LNCaP clone FGC (cell line): ENCODE results near the gene FA2H.

ENCODE experiments used
- DNase-seq: peaks from one replicate; pipeline ENCODE4 v3.0.0-alpha.2; 2011; ENCODE audit warnings: low read depth
- H3K4me3 ChIP-seq: 2 replicates; pipeline ENCODE4 v1.5.1; 2011; ENCODE audit warnings: mild to moderate bottlenecking, low read depth, low read length, control low read depth
- CTCF ChIP-seq: IDR thresholded peaks from 2 replicates; pipeline ENCODE4 v1.5.1; 2012; ENCODE audit warnings: mild to moderate bottlenecking; ENCODE audit not compliant: control insufficient read depth, insufficient read depth; ENCODE audit errors: extremely low read depth

FA2H gene

DNA sequence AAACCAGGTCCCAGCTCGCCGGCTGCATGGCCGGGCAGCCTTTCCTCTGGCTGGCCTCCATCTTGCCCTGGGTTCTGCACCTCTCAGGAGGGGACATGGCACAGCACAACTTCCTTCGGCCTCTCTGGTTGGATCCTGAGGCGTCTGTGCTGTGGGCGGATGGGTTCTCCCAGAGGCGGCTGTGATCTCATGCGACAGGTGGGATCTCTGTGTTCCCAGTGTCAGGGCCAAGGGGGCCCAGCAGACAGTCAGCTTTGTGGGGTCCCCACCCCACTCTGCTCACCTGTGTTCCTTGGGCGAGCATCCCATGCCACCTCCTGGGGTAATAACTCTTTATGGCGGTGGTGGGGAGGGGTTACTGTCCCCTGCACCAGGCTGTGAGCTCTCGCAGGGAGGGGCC lies 35.8 kb downstream of the FA2H start:
- TF ChIP-seq CTCF = no peak
- no peak overlapping the region for H3K4me3 ChIP-seq
- DNase-seq = no peak

- no peak for DNase-seq
- no peak for TF ChIP-seq CTCF
- H3K4me3 ChIP-seq = no peak overlapping the region
Observed at GRCh38 chr16:74738113-74738541, 36.5 kb downstream of the FA2H start.

DNA sequence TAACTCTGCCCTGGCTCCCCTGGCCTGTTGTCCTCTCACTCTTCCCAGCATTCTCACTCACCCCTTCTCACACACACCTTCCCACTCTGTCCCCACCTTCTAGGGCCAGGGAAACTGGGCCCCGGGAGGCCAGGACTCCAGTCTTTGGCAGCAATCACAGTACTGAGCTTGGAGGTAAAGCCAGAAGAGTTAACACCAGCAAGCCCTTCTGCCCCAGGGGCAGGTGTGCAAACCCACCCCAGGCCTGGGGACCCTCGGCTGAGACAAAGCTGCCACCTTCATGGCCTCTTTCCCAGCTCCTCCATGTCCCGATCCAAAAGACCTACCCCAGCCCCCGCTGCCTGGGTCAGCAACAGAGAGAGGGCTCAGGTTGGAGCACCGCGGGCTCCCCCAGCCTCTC lies 37.1 kb downstream of the FA2H start:
- no peak overlapping the region for H3K4me3 ChIP-seq
- TF ChIP-seq CTCF = no peak
- DNase-seq = no peak

- no peak overlapping the region for H3K4me3 ChIP-seq
- no peak for TF ChIP-seq CTCF
- DNase-seq = no peak
Observed at GRCh38 chr16:74736531-74737157, 38.0 kb downstream of the FA2H start.

DNA sequence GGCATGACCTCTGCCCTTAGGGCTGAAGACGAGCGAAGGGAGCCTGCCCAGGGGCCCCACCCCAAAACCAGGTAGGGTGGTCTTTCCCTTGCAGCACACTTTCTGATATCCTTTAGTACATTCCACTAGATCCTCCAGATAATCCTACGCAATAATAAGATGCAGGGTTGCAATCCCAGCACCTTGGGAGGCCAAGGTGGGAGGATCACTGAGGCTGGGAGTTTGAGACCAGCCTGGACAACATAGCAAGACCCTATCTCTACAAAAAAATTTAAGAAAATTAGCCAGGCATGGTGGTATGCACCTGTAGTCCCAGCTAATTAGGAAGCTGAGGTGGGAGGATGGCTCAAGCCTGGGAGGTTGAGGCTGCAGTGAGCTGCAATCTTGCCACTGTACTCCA lies 39.1 kb downstream of the FA2H start:
- no peak for TF ChIP-seq CTCF
- DNase-seq = no peak
- H3K4me3 ChIP-seq = no peak overlapping the region

- no peak for DNase-seq
- no peak overlapping the region for H3K4me3 ChIP-seq
- TF ChIP-seq CTCF = no peak
Observed at GRCh38 chr16:74735162-74735452, 39.5 kb downstream of the FA2H start.

DNA sequence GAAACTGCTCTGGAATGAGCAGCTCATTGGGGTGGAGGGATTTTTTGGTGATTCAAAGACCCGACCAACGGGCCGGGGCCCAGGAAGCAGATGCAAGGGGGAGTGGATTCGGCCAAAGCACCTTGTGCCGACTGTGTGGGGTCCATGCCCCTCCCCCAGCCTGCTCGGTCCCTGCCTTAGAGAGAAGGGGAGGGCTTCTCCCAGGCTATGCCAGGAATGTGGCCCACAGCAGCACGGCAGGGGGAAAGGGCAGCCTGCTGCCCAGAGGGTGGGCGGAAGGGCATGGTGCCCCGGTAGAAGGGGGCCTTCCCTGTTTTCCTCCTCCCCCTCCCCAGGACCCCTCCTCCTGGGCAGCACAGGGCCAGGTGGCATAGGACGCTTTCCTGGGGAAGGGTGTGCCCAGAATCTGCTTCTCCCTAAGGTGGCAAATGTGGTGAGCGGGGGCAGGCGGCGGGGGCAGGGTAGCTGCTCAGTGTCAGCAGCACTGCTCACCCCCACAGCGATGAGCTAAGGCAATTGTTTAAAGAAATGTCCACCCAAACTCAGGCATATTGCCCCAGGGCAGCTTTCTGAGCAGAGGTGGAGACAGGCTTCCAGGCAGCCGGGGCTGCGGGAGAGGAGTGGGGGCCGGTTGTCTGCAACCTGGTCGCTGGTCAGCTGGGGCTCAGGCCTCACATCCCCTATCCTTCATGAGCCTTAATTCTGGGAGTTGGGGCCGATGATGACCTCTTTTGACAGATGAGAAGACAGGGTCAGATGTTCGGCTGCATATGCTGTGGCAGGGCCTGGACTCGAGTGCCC lies 40.1 kb downstream of the FA2H start:
- DNase-seq = no peak
- TF ChIP-seq CTCF = no peak
- H3K4me3 ChIP-seq = no peak overlapping the region
